Coronary artery (tissue), 2 donors: Measurements from ENCODE around the gene DGCR2.

Experiments
- DNase-seq: peaks from one replicate; pipeline ENCODE4 v3.0.0-alpha.2; 2017; ENCODE audit warnings: low spot score
- H3K27ac ChIP-seq, 2 donors: fragments of 200-600 bp; sonication (generic); one replicate each; pipeline ENCODE4 v1.5.1; 2016 to 2019
- H3K4me3 ChIP-seq: fragments of 200-600 bp; sonication (generic); 2 replicates; pipeline ENCODE4 v1.5.1; 2016; ENCODE audit warnings: mild to moderate bottlenecking, moderate library complexity
- TF ChIP-seq, protein P1 (sequence below): fragments of 200-600 bp; sonication (generic); IDR thresholded peaks from one replicate; pipeline ENCODE4 v1.5.1; 2019; ENCODE audit warnings: antibody characterized with exemption

Gene DGCR2

DNA sequence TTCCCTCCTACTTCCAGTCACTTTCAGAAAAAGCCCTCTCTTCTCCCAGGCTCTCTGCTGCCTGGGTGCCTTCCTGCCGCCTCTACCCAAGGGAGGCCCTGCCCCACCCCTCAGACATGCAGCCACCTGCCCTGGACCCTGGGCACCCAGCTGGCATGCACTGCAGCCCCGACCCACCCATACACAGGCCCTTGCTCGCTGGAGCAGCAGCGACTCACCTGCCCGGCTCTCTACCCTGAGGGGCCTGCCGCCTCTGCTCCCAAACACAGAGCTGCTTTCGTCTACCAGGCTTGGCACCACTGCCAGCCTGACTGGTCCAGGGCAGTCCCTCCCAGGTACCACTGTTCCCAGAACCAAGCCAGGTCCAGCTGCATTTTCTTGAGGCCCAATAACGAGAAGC is 7.7 kb upstream of the DGCR2 start:
- no peak for DNase-seq
- Histone ChIP-seq H3K27ac (no peak overlapping the region), H3K4me3 (no peak overlapping the region)
- TF ChIP-seq, protein P1, sequence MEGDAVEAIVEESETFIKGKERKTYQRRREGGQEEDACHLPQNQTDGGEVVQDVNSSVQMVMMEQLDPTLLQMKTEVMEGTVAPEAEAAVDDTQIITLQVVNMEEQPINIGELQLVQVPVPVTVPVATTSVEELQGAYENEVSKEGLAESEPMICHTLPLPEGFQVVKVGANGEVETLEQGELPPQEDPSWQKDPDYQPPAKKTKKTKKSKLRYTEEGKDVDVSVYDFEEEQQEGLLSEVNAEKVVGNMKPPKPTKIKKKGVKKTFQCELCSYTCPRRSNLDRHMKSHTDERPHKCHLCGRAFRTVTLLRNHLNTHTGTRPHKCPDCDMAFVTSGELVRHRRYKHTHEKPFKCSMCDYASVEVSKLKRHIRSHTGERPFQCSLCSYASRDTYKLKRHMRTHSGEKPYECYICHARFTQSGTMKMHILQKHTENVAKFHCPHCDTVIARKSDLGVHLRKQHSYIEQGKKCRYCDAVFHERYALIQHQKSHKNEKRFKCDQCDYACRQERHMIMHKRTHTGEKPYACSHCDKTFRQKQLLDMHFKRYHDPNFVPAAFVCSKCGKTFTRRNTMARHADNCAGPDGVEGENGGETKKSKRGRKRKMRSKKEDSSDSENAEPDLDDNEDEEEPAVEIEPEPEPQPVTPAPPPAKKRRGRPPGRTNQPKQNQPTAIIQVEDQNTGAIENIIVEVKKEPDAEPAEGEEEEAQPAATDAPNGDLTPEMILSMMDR, result no peak

GRCh38 chr22:19128946-19129727 is 6.9 kb upstream of the DGCR2 start:
- TF ChIP-seq, protein P1, result no peak
- no peak for DNase-seq
- Histone ChIP-seq H3K27ac (no peak overlapping the region), H3K4me3 (no peak overlapping the region)

DNA sequence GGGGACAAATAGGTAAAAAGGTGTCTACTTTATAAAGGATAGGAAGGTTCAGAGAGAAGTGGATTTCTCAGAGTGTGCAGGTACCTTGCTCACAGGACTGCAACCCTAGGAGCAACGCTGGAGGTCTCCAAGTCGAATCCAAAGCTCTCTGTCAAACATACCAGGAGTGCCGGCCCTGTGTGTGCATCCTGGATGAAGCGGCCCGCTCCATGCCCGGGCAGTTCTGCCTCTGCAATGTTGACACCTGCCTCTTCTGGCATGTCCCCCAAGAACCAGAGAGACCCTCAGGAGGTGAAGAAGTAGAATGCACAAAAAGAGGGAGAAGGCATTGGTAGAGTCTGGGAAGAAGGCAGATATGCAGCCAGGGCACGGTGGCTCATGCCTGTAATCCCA is 5.8 kb upstream of the DGCR2 start:
- TF ChIP-seq, protein P1, result no peak
- Histone ChIP-seq H3K27ac (no peak overlapping the region), H3K4me3 (no peak overlapping the region)
- DNase-seq, result no peak

- Histone ChIP-seq H3K27ac (no peak overlapping the region), H3K4me3 (no peak overlapping the region)
- TF ChIP-seq, protein P1, result no peak
- DNase-seq, result no peak
Observed at GRCh38 chr22:19127329-19128008, 5.3 kb upstream of the DGCR2 start.

- Histone ChIP-seq H3K27ac (no peak overlapping the region), H3K4me3 (no peak overlapping the region)
- DNase-seq, result no peak
- TF ChIP-seq, protein P1, result no peak
Observed at GRCh38 chr22:19126309-19127273, 4.4 kb upstream of the DGCR2 start.

GRCh38 chr22:19125474-19126308 is 3.5 kb upstream of the DGCR2 start:
- H3K27ac ChIP-seq, result no peak overlapping the region
- TF ChIP-seq, protein P1, result no peak
- H3K4me3 ChIP-seq, result no peak overlapping the region
- DNase-seq, result no peak
